H1 (cell line): ENCODE data around the gene HTR4.

Experiments
- CREB1 ChIP-seq: IDR thresholded peaks from 2 replicates; pipeline ENCODE4 v1.6.1; 2012; ENCODE audit warnings: inconsistent platforms
- CTCF ChIP-seq, 3 experiments: IDR thresholded peaks; 1 replicate in 2 of 3; 2 replicates in 1 of 3; pipeline versions ENCODE4 v1.5.1 to v1.6.1; 2011; ENCODE audit warnings: low read length in 3 of 3, mild to moderate bottlenecking in 3 of 3, inconsistent platforms in 2 of 3, low read depth in 1 of 3, moderate library complexity in 1 of 3; ENCODE audit not compliant: insufficient read depth in 1 of 3; ENCODE audit errors: control extremely low read depth in 1 of 3
- KDM5A ChIP-seq: fragments of 200-600 bp; IDR thresholded peaks from 2 replicates; pipeline ENCODE4 v1.7.1; 2012; ENCODE audit warnings: mild to moderate bottlenecking, low read length, inconsistent platforms, mixed read lengths
- MAX ChIP-seq: IDR thresholded peaks from 2 replicates; pipeline ENCODE4 v1.6.1; 2012; ENCODE audit warnings: inconsistent platforms
- POLR2AphosphoS5 ChIP-seq: IDR thresholded peaks from 2 replicates; pipeline ENCODE4 v1.6.1; 2011; ENCODE audit warnings: low read depth, low read length
- POU5F1 ChIP-seq: IDR thresholded peaks from 2 replicates; pipeline ENCODE4 v1.6.1; 2011; ENCODE audit warnings: low read depth, mild to moderate bottlenecking, low read length, moderate library complexity
- RNF2 ChIP-seq: fragments of 200-900, 300-1000 bp; sonication (generic); IDR thresholded peaks from 2 replicates; pipeline ENCODE4 v1.7.1; 2016; ENCODE audit warnings: borderline replicate concordance, low read depth, mild to moderate bottlenecking, antibody characterized with exemption, low read length; ENCODE audit not compliant: poor library complexity, severe bottlenecking; ENCODE audit errors: missing control alignments

DNA sequence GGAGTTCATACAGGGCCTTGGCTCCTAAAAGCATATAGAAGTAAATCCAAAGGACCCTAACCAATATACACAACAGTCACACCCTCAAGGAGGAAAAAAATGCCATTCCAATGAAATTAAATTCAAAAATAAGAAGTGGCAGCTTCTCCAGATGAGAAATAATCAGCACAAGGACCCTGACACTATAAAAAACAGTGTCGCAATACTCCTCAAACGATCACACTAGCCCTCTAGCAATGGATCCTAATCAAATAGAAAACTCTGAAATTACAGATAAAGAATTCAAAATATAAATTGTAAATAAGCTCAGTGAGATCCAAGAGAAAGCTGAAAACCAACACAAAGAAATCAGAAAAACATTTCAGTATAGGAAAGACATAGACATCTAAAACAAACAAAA lies 33.5 kb upstream of the HTR4 start:
- TF ChIP-seq CREB1, result no peak
- TF ChIP-seq POLR2AphosphoS5, result no peak
- TF ChIP-seq KDM5A, result no peak
- TF ChIP-seq CTCF (IDR thresholded peaks at IDR 0.05; ENCODE audit: control extremely low read depth in 1 of 3, insufficient read depth in 1 of 3, low read depth in 1 of 3, low read length in 3 of 3), result no peak
- TF ChIP-seq RNF2, result no peak
- TF ChIP-seq POU5F1, result no peak
- no peak for TF ChIP-seq MAX
